HG03469 (cell line): Measurements from ENCODE around the gene ZNF793.
A peak's percentile ranks its signal among the peaks of the same experiment; 100 is the strongest.

Source experiments
- ATAC-seq: cut with Tn5 transposase; IDR thresholded peaks from one replicate; pipeline ENCODE4 v1.9.1; 2021; ENCODE audit warnings: mild to moderate bottlenecking, moderate library complexity, moderate number of reproducible peaks; ENCODE audit not compliant: unreplicated experiment

The ZNF793 gene

DNA sequence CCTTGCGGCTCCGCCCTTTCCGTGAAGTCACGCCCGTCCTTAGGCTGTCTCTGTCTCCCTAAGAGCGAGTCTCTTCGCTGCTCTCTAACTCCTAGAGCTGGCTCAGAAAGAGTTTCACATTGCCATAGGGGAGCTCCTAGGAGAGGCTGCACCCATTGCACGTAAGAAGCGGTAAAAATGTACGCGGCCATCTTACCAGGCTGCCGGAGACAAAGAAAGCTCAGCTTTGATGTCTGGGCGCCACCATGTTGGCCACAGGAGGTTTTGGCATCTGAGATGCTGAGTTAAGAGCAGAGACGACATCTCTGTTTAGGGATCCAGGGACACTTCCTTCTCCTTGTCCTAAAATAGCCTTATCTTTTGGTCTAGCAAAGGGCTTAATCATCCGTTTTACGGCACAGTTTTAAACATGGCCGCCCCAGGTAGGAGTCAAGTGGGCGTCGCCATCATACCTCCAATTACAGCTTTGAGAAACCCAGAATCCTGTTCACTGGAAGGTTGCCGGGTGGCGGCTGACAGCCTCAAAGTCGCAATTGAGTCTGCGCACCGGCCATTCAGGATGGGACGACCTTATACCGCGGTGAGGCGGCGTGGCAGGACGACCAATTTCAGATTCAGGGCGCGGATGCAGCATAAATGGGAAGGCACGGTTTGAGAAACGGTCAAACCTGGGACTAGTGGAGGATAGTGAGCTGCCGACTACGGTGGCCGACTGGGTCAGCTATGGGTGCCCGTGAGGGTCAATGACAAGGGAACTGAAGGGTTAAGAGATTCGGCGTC is at the start of gene ZNF793:
TSS of gene ZNF793 (plus strand) at position 553 of the 780 bp plus-strand sequence. CDS start 16,501 bp downstream, outside the sequence.
- no peak for ATAC-seq

DNA sequence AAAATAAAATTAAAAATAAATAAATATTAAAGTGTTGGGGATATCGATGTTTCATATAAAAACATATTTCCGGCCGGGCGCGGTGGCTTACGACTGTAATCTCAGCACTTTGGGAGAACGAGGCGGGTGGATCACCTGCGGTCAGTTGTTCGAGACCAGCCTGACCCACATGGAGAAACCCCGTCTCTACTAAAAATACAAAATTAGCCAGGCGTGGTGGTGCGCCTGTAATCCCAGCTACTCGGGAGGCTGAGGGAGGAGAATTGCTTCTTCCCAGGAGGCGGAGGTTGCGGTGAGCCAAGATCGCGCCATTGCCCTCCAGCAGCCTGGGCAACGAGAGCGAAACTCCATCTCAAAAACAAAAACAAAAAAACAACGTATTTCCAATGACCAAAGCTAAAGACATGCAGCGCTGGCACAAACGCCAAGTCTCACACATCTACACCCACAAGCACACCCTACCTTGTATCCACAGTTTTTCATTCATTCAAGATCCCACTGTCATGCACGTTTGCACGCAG is 40.4 kb upstream of the ZNF793 start:
- no peak for ATAC-seq

DNA sequence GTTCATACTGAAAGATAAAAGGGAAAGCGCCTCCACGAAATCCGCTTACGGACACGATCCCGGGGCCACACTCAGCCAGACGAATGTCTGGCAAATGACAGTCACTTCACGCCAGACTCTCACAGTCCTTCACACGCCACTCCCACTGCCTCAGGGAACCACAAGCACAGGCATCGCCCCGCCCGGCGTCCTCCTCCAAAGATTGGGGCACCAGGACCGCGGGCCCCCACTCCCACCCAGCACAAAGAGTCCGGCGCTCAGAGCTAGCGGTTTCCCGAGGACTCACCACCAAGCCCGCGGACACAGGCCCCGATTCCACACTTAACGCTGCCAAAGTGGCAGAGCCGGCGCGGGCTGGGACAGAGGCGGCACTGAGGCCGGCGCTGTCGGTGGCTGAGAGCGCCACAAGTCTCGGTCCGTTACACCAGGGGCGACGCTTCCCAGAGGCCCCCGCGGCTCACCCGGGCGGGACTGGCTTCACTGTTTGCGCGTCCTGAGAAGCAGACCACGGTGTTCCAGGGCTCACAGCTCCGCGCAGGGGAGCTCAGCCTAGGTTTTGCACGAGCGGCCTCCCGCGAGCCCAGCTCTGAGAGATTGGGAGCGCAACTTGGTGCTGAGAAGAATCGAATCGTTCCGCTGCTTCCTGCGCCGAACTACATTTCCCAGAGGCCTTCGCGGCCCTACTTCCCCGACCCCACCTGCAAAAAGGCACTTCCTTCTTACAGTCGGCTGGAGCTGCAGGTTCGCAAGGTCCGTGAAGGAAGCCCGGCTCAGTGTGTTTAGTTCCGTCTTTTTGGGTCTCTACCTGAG is 39.7 kb upstream of the ZNF793 start, which contains the start of gene ZNF569:
TSS of gene ZNF569 (minus strand) at position 647 of the 810 bp plus-strand sequence. CDS start 22,523 bp downstream, outside the sequence.
- peak; percentile 39 for ATAC-seq

DNA sequence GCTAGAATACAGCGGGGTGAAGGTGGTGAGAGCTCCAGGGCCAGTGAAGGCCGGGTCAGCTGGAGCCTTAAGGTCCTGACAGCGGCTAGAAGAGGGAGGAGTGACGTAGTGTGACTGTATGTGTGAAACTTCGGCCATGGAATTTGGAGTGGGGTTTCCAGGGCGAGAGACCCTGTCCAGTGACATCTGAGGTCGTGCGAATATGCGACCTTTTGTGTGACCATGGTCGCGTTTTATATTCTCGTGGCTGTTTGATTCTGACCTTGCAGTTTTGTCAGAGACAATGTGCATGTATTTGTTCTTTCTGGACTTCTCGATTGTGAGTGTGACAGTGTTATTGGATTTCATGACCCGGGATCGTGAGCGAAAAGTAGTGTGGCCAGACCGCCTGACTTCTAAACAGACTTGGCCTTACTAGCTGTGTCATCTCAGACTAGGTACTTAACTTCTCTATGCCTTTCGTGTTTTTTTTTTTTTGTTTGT is 39.1 kb upstream of the ZNF793 start:
- no peak for ATAC-seq

DNA sequence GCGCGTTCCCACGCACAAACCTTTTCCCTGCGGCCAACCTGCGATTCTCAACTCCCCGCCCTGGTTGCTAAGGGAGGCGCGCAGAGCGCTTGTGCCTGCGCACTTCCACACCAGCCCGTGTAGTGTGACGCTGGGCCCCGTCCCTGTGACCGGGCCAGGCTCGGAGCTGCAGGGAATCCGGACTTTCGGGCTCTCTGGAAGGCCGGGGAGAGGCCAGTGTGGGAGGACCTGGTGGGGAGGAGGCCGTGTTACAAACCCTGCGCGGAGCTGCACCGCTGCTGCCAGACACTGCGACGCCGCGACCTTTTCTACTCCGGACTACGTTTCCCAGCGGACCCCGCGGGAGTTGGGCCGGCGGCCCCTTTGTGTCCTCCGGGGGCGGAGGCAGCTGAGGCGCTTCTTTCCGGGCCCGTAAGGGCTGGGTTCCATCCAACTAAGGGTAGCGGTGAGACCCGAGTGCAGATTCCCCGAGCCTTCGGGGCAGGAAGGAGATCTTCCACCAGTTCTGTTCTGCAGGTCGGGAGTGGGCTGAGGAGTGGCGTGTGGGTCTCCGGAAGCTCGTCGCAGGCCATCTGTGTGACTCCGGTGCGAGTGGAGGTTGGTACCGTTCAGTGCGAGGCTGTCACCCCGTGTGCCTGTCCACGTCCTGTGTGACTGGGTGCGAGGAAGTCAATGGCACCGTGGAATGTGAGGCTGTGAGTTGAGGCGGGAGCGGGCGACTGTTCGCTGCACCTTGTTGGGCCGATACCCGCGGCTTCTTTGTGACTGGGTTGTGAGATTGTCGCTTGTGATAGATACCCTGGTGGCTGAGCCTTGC is 37.6 kb upstream of the ZNF793 start, which contains the start of gene ZNF570:
TSS of gene ZNF570 (plus strand) at position 396 of the 817 bp plus-strand sequence. CDS start 999 bp downstream, outside the sequence.
- ATAC-seq, result no peak

DNA sequence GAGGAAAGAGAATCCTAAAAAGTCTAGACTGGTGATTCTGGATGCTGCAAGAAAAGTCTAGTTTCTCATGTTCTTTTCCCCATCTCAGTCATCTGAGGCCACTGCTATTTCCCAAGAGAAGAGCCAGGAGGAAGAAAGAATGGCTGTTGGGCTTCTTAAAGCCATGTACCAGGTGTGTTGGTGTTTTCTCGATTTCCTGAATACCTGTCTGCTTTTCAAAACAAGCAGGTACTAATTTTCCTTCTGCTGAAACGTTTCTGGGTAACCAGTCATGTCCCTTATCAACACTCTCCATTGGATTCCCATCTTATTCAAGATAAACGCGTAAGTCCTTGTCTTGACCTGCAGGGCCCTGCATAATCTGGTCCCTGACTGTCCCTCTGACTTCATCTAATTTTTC is 36.5 kb upstream of the ZNF793 start:
- no peak for ATAC-seq

DNA sequence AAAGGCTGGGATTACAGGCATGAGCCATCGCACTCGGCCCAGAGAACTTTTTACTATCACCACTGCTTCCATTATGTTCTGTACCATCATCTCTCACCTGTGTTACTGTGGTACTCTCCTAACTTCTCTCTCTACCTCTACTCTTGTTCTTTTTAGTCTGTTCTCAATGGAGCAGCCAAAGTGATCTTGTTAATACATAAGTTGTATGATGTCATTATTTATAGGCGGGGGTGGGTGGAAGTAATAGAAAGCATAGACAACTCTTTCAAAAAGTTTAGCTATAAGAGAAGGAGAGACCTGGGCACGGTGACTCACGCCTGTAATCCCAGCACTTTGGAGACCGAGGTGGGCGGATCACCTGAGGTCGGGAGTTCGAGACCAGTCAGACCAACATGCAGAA is 34.6 kb upstream of the ZNF793 start:
- no peak for ATAC-seq

DNA sequence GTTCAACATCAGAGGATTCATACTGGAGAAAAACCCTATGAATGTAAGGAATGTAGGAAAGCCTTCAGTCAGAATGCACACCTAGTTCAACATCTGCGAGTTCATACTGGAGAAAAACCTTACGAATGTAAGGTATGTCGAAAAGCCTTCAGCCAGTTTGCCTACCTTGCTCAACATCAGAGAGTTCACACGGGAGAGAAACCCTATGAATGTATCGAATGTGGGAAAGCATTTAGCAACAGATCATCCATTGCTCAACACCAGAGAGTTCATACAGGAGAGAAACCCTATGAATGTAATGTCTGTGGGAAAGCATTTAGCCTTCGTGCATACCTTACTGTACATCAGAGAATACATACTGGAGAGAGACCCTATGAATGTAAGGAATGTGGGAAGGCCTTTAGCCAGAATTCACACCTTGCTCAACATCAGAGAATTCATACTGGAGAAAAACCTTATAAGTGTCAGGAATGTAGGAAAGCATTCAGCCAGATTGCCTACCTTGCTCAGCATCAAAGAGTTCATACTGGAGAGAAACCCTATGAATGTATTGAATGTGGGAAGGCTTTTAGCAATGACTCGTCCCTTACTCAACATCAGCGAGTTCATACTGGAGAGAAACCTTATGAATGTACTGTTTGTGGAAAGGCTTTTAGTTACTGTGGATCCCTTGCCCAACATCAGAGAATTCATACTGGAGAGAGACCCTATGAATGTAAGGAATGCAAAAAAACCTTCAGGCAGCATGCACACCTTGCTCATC is 22.2 kb upstream of the ZNF793 start:
- ATAC-seq, result no peak

DNA sequence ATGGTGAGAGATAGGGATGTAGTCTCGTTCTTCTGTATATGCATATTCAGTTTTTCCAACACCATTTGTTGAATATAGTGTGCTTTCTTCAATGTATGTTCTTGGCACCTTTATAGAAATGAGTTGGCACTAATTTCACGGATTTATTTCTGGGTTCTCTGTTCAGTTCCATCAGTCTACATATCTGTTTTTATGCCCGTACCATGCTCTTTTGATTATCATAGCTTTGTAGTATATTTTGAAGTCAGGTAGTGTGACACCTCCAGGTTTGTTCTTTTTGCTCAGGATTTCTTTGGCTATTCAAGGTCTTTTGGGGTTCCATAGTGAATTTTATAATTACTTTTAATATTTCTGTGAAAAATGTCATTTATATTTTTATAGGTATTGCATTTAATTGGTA is 14.5 kb upstream of the ZNF793 start:
- ATAC-seq, result no peak

DNA sequence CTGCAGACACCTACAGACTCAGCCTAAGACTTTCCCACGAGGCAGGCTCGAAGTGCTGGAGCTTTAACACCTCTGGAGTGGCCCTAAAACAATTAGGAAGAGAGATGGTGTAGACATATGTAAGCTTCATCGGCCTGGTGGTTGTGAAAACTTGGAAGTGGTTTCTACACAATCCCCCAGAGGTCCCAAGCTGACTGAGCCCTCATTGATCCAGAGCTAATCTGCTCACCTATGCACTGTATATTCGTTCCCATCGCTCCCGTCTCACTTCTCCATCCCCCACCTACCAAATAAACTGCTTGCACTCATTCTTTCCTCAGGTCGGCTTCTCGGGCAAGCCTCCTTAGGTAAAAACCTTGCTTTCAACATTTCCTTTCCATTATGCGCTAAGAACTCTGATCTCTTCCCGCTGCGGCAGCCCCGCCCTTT is 767 bp upstream of the ZNF793 start:
- ATAC-seq, result no peak

DNA sequence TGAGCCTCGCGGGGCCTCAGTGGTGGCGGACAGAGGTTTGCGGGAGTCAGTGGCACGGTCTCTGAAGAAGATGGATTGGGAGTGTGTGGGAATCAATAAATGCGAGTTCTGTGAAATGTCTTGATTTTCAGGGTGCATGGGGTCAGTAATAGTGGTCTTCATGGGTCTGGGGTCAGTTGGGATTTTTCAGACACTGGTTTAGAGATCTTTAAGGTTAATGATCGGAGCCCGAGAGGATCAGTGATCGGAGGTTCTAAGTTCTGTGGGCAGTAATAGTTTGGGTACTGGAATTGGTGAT is 377 bp downstream of the ZNF793 start:
- ATAC-seq, result no peak

DNA sequence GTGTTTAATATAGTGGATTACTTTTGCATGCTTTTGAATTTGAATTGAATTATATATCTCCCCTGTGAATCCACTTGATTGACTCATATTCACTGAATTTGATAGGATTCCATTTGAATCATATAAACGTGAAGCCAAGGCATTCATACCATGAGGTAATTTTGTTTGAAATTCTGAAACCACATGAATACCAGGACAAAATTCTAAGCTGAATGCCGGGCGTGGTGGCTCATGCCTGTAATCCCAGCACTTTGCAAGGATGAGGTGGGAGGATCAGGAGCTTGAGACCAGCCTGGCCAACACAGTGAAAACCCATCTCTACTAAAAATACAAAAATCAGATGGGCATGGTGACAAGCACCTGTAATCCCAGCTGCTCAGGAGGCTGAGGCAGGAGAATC is 4.4 kb downstream of the ZNF793 start:
- no peak for ATAC-seq

DNA sequence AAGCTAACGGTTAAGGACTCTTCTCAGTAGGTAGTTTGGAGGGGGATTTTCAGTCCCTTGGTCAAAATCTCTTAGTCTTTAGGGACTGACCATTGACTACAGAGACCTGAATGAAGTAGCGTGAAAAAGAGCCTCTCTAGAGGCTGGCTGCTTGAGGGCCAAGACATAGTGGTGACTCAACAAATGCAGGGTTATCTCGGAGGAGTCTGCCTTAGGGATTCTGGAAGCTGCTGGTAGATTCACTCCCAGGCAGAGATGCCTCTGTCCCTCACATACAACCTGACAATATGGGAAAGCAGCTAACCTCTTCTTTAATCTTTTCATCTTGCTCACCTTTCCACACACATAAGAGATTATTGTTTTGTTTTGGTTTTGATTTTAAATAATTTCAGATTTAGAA is 5.1 kb downstream of the ZNF793 start:
- no peak for ATAC-seq

DNA sequence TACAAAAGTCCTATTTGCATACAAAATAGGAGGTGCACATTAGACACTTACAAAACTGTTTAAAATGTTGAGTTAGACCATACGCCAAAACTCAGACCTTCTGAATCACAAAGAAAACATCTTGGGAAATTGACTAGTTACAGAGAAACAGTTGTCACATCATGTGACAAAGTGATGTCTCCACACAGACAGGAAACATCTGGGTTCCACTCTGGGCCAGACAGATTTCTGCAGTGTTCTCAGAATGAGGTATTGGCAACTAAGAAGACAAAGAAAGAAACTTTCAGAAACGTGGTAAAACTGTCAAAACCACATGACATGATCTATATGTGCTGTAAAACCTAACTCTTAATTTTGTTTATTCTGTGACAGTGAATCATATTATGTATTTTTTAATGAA is 6.7 kb downstream of the ZNF793 start:
- ATAC-seq, result no peak

DNA sequence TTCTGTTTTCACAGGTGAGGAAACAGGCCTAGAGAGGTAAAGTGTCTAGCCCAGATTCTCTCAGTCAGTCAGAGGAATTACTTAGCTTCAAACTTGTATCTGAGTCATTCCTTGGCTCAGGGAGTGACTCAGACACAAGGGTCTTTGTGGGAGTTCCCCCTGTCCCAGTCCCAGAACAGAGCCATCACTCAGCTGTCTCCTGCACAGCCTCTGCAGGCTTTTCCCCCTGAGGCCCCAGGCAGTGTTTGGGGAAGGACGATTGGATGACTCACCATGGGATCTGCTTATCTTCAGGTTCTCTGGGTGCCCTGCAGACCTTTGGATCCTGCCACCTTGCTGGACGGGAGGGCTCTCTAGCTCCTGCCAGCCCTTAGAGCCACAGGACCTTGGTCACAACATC is 13.2 kb downstream of the ZNF793 start:
- no peak for ATAC-seq

DNA sequence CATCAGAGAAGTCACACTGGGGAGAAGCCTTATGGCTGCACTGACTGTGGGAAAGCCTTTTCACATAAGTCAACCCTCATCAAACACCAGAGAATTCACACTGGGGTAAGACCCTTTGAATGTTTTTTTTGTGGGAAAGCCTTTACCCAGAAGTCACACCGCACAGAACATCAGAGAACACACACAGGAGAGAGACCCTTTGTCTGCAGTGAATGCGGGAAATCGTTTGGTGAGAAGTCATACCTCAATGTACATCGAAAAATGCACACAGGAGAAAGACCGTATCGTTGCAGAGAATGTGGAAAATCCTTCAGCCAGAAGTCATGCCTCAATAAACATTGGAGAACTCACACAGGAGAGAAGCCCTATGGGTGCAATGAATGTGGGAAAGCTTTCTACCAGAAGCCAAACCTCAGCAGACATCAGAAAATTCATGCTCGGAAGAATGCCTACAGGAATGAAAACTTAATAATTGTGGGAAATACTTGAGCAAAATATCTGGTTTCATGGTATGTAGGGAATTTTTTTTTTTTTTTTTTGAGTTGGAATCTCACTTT is 30.7 kb downstream of the ZNF793 start:
- no peak for ATAC-seq

DNA sequence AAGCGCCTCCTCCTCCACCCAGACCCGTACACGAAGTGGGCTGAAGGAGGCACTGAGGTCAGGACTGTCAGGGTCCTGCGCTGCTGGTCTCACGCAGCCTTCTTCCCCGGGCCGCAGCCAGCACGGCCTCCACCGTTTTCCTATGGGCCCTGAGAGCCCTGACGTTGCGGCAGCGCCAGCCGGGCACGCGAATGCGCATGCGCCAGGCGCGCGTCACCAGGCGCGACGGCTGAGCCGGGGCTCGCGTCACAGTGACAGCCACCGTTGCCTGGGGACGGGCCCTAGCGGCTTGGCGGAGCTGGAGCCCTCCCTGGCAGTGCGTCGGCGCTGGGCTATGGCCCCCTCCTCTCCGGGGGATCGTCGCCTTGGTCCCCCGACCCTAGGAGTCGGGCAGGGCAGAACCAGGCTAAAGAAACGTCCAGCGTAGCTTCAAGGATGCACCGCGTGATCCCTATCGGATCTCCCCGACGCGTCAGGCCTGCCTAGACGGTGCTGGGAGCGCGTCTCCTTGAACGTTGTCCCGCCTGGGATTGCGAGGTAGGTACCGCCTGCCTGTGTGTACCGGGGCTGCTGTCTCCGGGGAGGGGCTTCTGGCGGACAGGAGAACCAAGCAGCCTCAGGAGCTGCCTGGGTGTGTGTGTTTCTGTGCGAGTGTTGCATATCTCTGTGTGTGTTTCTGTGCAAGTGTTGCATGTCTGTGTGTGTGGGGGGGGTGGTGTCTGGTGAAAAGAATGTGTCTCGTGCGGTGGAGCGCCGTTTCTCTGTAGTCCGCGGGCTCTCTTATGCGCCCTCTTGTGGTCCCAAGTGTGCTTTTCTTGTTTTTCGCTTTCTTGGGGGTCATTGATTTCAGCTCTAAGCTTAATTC is 44.6 kb downstream of the ZNF793 start:
- no peak for ATAC-seq

DNA sequence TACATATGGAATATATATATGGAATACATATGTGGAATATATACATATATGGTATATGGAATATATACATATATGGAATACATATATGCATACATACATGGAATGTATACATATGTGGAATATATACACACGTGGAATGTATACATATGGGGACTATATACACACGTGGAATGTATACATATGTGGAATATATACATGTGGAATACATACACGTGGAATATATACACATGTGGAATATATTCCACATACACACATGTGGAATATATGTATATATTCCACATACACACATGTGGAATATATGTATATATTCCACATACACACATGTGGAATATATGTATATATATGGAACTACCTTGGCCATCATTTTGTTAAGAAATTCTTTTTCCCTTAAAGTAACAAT is 56.8 kb downstream of the ZNF793 start:
- ATAC-seq, result no peak
